ES-I3 (cell line): ENCODE results near the gene CDH12.
"Not testable (repeated sequence)": the region's sequence is repeated elsewhere in the genome, so short reads cannot be mapped to it uniquely, and the experiment has no call there.

Experiments
- H3K36me3 ChIP-seq: 2 replicates; pipeline ENCODE4 v1.6.1; 2013; ENCODE audit warnings: mild to moderate bottlenecking, low read length, control low read depth, moderate library complexity; ENCODE audit not compliant: insufficient read depth
- H3K4me1 ChIP-seq: 2 replicates; pipeline ENCODE4 v1.6.1; 2013; ENCODE audit warnings: mild to moderate bottlenecking, control low read depth, low read length; ENCODE audit not compliant: insufficient read depth
- H3K9ac ChIP-seq: 2 replicates; pipeline ENCODE4 v1.6.1; 2013; ENCODE audit warnings: low read depth, mild to moderate bottlenecking, low read length, moderate library complexity
- H3K9me3 ChIP-seq: 2 replicates; pipeline ENCODE4 v1.6.1; 2013; ENCODE audit warnings: mild to moderate bottlenecking, low read length, moderate library complexity; ENCODE audit not compliant: control insufficient read depth, insufficient read depth

CDH12 gene

GRCh38 chr5:22852807-22853660 is at the start of gene CDH12:
Gene CDH12 (minus strand): TSS chr5:22853344.
- H3K9ac ChIP-seq: peak within 1 kb of the TSS; percentile 57; the same call in 1 of the 2 replicates
- H3K9me3 ChIP-seq: no peaks in the 10 kb centered on the region
- H3K36me3 ChIP-seq: no peaks in the 10 kb centered on the region
- H3K4me1 ChIP-seq: no peaks in the 10 kb centered on the region

- no peak overlapping the region for H3K9ac ChIP-seq
- no peaks in the 10 kb centered on the region for H3K36me3 ChIP-seq
- no peaks in the 10 kb centered on the region for H3K4me1 ChIP-seq
- H3K9me3 ChIP-seq: peaks cover 5% of the 10 kb centered on the region; the same call in 1 of the 2 replicates
Measured at GRCh38 chr5:22901885-22902284, 48.7 kb upstream of the CDH12 start.

DNA sequence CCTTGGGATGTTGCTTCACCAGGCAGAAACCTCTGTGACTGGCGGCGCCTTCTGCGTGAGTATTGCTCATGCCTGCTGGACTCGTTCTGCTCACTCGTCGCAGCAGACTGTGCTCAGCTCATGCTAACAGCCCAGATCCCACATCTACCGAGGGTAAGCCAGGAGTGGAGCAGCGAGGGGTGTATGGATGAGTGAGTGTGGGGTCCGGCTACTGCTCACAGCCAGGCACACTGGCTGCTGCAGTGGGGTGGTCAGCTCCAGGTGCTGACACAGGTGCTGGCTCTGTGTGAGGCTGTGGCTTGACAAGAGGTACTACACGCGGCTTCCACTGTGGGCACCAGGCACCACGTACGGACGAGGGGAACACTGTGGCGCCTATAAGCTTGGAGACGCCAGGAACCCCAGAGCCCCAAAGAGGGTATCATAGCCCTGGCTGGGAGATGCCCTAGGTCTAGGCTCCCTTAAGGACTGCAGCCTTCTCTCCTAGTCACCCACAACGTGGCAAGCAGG is 47.7 kb upstream of the CDH12 start:
- Histone ChIP-seq H3K9me3 (peaks cover 5% of the 10 kb centered on the region; the same call in 1 of the 2 replicates), H3K9ac (no peak overlapping the region), H3K4me1 (no peaks in the 10 kb centered on the region), H3K36me3 (no peaks in the 10 kb centered on the region)

DNA sequence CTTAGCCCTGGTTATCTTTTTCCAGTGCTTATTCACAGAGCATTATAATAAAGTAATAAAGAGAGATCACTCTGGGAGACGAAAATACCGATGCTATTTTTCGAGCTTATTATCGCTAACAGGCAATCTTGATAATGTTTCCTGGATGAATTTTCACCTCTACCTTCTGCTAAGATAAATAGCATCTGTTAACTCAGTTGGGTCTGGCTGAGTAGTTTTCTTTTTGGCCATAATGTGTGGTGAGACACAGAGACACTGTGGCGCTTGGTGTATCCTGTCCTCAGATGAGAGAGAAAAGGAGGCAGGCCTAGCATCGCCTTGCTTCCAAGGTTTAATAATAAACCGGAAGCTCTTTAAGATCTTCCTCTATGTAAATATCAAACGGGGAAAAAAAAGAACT is 46.2 kb upstream of the CDH12 start:
- no peaks in the 10 kb centered on the region for H3K36me3 ChIP-seq
- H3K9ac ChIP-seq: no peak overlapping the region
- peaks cover 5% of the 10 kb centered on the region; the same call in 1 of the 2 replicates for H3K9me3 ChIP-seq
- H3K4me1 ChIP-seq: no peaks in the 10 kb centered on the region

GRCh38 chr5:22896152-22896551 is 43.0 kb upstream of the CDH12 start:
- H3K36me3 ChIP-seq: no peaks in the 10 kb centered on the region
- no peaks in the 10 kb centered on the region for H3K4me1 ChIP-seq
- no peak overlapping the region for H3K9ac ChIP-seq

GRCh38 chr5:22892441-22892840 is 39.3 kb upstream of the CDH12 start:
- H3K9me3 ChIP-seq: no peaks in the 10 kb centered on the region
- H3K4me1 ChIP-seq: no peaks in the 10 kb centered on the region
- H3K9ac ChIP-seq: no peak overlapping the region
- no peaks in the 10 kb centered on the region for H3K36me3 ChIP-seq

More at GRCh38 chr5:22896152-22896551, 43.0 kb upstream of the CDH12 start:
- H3K9me3 ChIP-seq: 0 out of 2 replicates have a peak, but pooled peaks cover 1% of the 10 kb centered on the region

GRCh38 chr5:22889720-22890119 is 36.6 kb upstream of the CDH12 start:
- no peaks in the 10 kb centered on the region for H3K36me3 ChIP-seq
- H3K9me3 ChIP-seq: no peaks in the 10 kb centered on the region
- H3K9ac ChIP-seq: no peak overlapping the region
- no peaks in the 10 kb centered on the region for H3K4me1 ChIP-seq

DNA sequence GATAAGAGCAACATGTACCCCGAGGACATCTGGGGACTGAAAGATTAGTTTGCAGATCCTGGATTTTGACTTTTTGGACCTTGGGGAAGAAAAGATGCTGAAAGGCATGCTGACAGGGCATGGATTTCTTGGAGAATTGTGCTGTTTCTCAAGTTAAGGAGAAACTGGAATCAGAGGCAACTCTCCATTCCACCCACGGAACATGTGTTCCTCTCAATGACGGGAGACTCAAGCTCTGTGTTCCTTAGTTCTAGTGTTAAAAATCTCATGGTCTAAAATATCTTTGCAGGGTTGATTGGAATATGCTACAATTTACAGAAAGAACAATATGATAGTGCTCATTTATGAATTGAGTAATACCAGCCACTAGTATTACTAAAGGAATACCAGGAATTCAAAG is 34.4 kb upstream of the CDH12 start:
- Histone ChIP-seq H3K36me3 (no peaks in the 10 kb centered on the region), H3K4me1 (no peaks in the 10 kb centered on the region), H3K9ac (no peak overlapping the region), H3K9me3 (no peaks in the 10 kb centered on the region)

DNA sequence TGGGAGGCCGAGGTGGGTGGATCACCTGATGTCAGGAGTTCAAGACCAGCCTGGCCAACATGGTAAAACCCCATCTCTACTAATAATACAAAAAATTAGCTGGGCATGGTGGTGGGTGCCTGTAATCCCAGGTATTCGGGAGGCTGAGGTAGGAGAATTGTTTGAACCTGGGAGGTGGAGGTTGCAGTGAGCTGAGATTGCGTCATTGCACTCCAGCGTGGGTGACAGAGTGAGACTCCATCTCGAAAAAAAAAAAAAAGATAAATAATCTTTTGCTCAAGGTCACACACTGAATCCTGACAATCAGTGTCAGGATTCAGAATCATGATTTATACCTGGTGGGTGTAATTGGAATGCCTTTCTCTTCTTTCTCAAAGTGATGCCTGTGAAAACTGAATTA is 5.8 kb upstream of the CDH12 start:
- H3K4me1 ChIP-seq, H3K9me3 ChIP-seq, H3K9ac ChIP-seq, H3K36me3 ChIP-seq: not testable (repeated sequence)

GRCh38 chr5:22855824-22856223 is 2.7 kb upstream of the CDH12 start:
- Histone ChIP-seq H3K9me3 (no peaks in the 10 kb centered on the region), H3K9ac (no peak overlapping the region), H3K4me1 (no peaks in the 10 kb centered on the region), H3K36me3 (no peaks in the 10 kb centered on the region)

DNA sequence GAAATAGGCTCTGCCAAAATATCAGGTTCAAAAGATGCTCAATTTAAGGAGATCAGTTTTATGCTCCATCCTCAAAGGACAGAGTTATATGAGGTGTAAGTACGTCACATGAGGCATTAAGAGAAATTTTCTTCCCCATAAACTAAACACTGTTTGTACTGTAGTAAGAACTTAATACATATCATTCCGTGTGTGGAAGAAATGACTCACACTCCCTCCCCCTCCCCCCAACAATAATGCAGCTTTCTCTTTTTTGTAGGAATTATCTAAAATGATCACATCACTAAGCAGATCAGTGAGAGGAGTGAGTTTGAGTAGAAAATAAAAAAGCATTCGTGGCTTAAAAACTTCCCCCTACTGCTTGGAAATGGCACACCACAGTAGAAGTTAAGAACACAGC is 2.2 kb downstream of the CDH12 start:
- H3K9ac ChIP-seq: no peak overlapping the region
- H3K9me3 ChIP-seq: no peaks in the 10 kb centered on the region
- no peaks in the 10 kb centered on the region for H3K4me1 ChIP-seq
- H3K36me3 ChIP-seq: no peaks in the 10 kb centered on the region

DNA sequence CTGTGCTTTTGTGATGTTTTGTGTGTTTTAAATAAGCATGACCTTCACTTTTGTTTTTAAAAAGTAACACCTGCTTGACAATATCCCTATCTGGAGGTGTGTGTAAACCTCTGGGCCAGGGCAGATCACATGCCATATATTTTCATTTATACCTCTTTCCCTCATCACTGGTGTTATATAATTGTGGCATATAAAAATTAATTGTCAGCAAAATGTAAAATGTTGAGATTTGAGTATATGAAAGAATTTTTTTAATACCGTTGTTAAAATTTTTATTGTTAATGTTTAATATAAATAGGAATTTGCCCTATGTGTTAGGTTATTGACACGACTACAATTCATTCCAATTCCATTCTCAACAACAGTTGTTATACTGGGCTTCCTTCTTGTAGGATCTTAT is 6.5 kb downstream of the CDH12 start:
- no peaks in the 10 kb centered on the region for H3K36me3 ChIP-seq
- no peaks in the 10 kb centered on the region for H3K9me3 ChIP-seq
- no peak overlapping the region for H3K9ac ChIP-seq
- no peaks in the 10 kb centered on the region for H3K4me1 ChIP-seq

GRCh38 chr5:22844636-22845035 is 8.5 kb downstream of the CDH12 start:
- Histone ChIP-seq H3K9me3 (no peaks in the 10 kb centered on the region), H3K9ac (no peak overlapping the region), H3K4me1 (no peaks in the 10 kb centered on the region), H3K36me3 (no peaks in the 10 kb centered on the region)

DNA sequence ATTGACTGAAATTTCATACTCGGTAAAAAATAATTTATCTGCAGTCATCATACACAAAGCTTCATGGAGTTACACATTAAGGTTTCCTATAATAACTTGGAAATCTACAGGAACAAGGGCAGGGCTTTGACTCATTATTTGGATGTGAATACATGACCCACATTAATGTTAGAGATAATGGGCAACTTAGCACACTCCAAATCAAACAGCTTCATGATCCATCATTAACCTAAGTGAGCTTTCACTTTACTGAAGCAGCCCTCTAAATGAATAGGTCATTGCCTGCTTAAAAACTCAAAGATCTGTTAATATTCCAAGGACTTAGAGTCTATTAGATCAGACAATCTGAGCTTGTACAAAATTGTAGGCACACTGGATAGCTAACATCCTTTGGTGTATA is 9.0 kb downstream of the CDH12 start:
- Histone ChIP-seq H3K36me3 (no peaks in the 10 kb centered on the region), H3K9ac (no peak overlapping the region), H3K4me1 (no peaks in the 10 kb centered on the region), H3K9me3 (no peaks in the 10 kb centered on the region)

- Histone ChIP-seq H3K36me3 (no peaks in the 10 kb centered on the region), H3K4me1 (no peaks in the 10 kb centered on the region), H3K9ac (no peak overlapping the region), H3K9me3 (no peaks in the 10 kb centered on the region)
Measured at GRCh38 chr5:22842574-22842973, 10.6 kb downstream of the CDH12 start.
